T-cell (primary cell): Measurements from ENCODE around the gene CSE1L. TPM values are rescaled to one million over a fixed set of nuclear protein-coding genes. Genes with fewer than 3 reads are reported as not detected.

Experiments
- ATAC-seq, 4 experiments: fragments of 200-7000 bp in 3 of 4; fragments of 150-1000 bp in 1 of 4; cut with Tn5 transposase; replicated peaks in 1 of 4; 1 replicate in 3 of 4; 2 replicates in 1 of 4; pipeline ENCODE4 v1.10.0; 2021; ENCODE audit warnings: moderate library complexity in 3 of 4, mild to moderate bottlenecking in 2 of 4, moderate number of reproducible peaks in 1 of 4
- CTCF ChIA-PET, 2 donors: fragments of 300-600 bp; sonication (Branson Sonifier 250); formaldehyde crosslinking; loops; one replicate each; lab custom pipeline; 2022; ENCODE audit warnings: antibody characterized with exemption in 2 of 2; lab: Charles Lee
- POLR2A ChIA-PET, 2 donors: fragments of 300-600 bp; sonication (Branson Sonifier 250); formaldehyde crosslinking; loops; one replicate each; lab custom pipeline; 2022; ENCODE audit warnings: antibody characterized with exemption in 2 of 2; lab: Charles Lee
- DNase-seq, 35 experiments: peaks; one replicate each; pipeline versions ENCODE4 v3.0.0 to v3.0.0-alpha.2; 2013 to 2023
- H3K27ac ChIP-seq: one replicate; pipeline ENCODE4 v1.5.1; 2013; ENCODE audit warnings: low read length
- H3K27me3 ChIP-seq, 2 experiments: replicated peaks in 1 of 2; 1 replicate in 1 of 2; 2 replicates in 1 of 2; pipeline versions ENCODE4 v1.6.1 to v1.7.0; 2013; ENCODE audit warnings: low read length in 1 of 2, mixed read lengths in 1 of 2; ENCODE audit not compliant: control insufficient read depth in 2 of 2, insufficient read depth in 2 of 2; ENCODE audit errors: extremely low read depth in 1 of 2
- H3K36me3 ChIP-seq, 2 donors: 1 replicate in 1 of 2; 2 replicates in 1 of 2; pipeline versions ENCODE4 v1.6.1 to v1.7.0; 2013; ENCODE audit warnings: low read length in 1 of 2; ENCODE audit not compliant: control insufficient read depth in 2 of 2, insufficient read depth in 1 of 2; ENCODE audit errors: extremely low read depth in 1 of 2
- H3K4me1 ChIP-seq, 2 experiments: 1 replicate in 1 of 2; 2 replicates in 1 of 2; pipeline versions ENCODE4 v1.6.1 to v1.7.0; 2013; ENCODE audit warnings: low read length in 2 of 2, mixed read lengths in 1 of 2; ENCODE audit not compliant: insufficient read depth in 2 of 2, control insufficient read depth in 1 of 2; ENCODE audit errors: extremely low read depth in 1 of 2
- H3K4me3 ChIP-seq, 2 donors: 1 replicate in 1 of 2; 2 replicates in 1 of 2; pipeline versions ENCODE4 v1.5.1 to v1.7.0; 2013; ENCODE audit warnings: mild to moderate bottlenecking in 2 of 2, low read length in 1 of 2, moderate library complexity in 1 of 2; ENCODE audit not compliant: control insufficient read depth in 1 of 2; ENCODE audit errors: extremely low read depth in 1 of 2
- H3K9me3 ChIP-seq: 2 replicates; pipeline ENCODE4 v1.7.0; 2013
- H3K27ac Mint-ChIP-seq, 2 donors: one replicate each; pipeline ENCODE4 v1.8.0; 2020 to 2021; ENCODE audit warnings: mild to moderate bottlenecking in 2 of 2, mixed read lengths in 2 of 2
- H3K27me3 Mint-ChIP-seq, 2 donors: one replicate each; pipeline ENCODE4 v1.8.0; 2021 to 2022; ENCODE audit warnings: mixed read lengths in 2 of 2
- H3K36me3 Mint-ChIP-seq: one replicate; pipeline ENCODE4 v1.8.0; 2021; ENCODE audit warnings: mixed read lengths
- H3K4me1 Mint-ChIP-seq, 3 donors: one replicate each; pipeline ENCODE4 v1.8.0; 2020 to 2022; ENCODE audit warnings: mixed read lengths in 3 of 3, mild to moderate bottlenecking in 1 of 3
- H3K4me3 Mint-ChIP-seq, 3 donors: one replicate each; pipeline ENCODE4 v1.8.0; 2020 to 2022; ENCODE audit warnings: mild to moderate bottlenecking in 3 of 3, mixed read lengths in 3 of 3, moderate library complexity in 3 of 3
- H3K9me3 Mint-ChIP-seq, 3 donors: one replicate each; pipeline ENCODE4 v1.8.0; 2020 to 2022; ENCODE audit warnings: mixed read lengths in 3 of 3
- WGBS: methylation state at CpG from one replicate; pipeline ENCODE4 v1.1.5; 2013; ENCODE audit warnings: missing lambda C conversion rate; ENCODE audit not compliant: insufficient coverage; 5-methylcytosine and 5-hydroxymethylcytosine counted together
- total RNA-seq, 35 experiments: library from RNA in 6 of 35; stranded (reverse) in 6 of 35; fragments of 120-200 nt in 1 of 35; gene quantifications; one replicate each; pipeline versions ENCODE4 v1.2.1 to v1.2.4 and lab custom pipeline; 2013 to 2026

The CSE1L gene
- total RNA-seq, 5 donors from 2014 or later (not counting 1 experiment from before 2014, with no cell fraction given), result 29.3 to 41.7 (median 37.4) TPM

DNA sequence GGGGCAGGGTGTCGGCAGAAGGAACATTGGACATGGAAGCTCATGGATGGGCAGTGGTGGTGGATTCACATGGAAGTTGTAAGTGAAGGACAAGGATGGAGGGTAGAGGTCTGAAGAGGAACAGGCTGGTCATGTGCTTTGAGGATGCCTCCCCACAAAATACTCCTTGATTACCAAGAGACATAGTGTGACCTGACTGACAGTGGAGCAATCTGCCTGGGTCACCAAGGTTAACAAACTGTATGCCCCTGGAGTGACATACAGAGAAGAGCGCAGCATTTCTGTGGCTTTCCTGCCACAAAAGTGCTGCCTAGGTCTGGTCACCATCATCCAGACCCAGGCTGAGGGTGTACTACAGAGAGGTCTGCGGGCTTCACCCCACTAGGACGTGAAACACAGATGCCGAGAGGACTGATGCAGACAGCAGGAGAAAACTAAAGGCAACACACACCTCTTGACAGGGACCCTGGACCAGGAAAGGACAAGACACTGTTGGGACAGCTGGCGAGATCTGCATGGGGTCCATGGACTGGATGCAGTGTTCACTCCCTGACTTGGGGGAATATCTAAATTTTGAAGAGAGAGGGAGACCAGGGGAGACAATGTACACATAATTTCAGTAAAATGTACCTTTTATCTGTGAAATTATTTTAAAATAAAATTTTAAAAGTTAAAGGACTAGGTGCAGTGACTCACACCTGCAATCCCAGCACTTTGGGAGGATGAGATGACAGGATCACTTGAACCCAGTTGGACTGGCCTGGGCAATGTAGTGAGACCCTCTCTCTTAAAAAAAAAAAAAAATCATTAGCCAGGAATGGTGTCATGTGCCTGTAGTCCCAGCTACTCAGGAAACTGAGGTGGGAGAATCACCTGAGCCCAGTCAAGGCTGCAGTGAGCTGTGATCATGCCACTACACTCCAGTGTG lies 64.9 kb downstream of the CSE1L start:
- Histone ChIP-seq H3K4me3 (no peak overlapping the region), H3K27ac (no peak overlapping the region), H3K4me1 (no peaks in the 10 kb centered on the region), H3K9me3 (no peaks in the 10 kb centered on the region), H3K27me3 (no peaks in the 10 kb centered on the region), H3K36me3 (peaks cover 14 to 32% of the 10 kb centered on the region in 2 donors)
- H3K4me1 Mint-ChIP-seq, result no peaks in the 10 kb centered on the region
- WGBS, result 98% methylated on average over 6 of the region's 6 CpGs
- H3K9me3 Mint-ChIP-seq, result no peaks in the 10 kb centered on the region
- DNase-seq (no peak), ATAC-seq (no peak)
- peaks cover 45% of the 10 kb centered on the region for H3K36me3 Mint-ChIP-seq
- no peaks in the 10 kb centered on the region for H3K27me3 Mint-ChIP-seq
- H3K27ac Mint-ChIP-seq, result no peak overlapping the region
- POLR2A ChIA-PET, result no interaction called here
- CTCF ChIA-PET, result interaction anchor here in 1 of 2 donors (1.0 kb wide), 1 partner anchor 135 kb away, joined by 3 read pairs; no protein-coding TSS in a partner anchor
- H3K4me3 Mint-ChIP-seq, result no peak overlapping the region

DNA sequence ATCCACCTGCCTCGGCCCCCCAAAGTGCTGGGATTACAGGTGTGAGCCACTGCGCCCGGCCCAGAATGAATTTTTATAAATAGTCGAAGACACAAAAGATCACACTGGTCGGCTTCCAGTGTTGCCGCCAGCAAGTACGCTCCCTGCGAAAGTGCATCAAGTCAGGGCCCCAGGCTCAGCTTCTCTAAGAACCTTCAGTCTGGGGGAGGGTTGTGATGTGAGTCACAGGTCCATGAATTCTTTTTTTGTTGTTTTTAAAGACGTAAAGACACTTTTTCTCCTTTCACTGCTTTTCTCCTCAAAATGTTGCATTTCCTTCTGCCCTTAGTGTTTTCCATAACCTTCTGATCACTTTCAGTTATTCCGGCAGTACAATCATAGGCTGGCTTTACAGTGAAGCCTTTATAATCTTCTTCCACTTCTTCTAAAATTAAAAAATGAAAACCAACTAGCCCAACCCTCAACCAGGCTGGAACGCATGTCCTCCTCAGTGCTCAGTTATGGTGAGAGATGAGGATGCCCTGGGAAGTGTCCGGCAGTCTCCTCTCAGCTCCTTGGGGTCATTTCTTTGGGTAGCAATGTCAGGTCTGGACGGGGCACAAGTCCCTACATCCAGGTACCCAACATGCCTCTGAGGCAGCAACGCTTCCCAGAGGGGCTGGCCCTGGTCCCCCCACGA lies 66.6 kb downstream of the CSE1L start:
- POLR2A ChIA-PET, result no interaction called here
- Histone ChIP-seq H3K4me3 (no peak overlapping the region), H3K36me3 (peaks cover 19 to 47% of the 10 kb centered on the region in 2 donors)

DNA sequence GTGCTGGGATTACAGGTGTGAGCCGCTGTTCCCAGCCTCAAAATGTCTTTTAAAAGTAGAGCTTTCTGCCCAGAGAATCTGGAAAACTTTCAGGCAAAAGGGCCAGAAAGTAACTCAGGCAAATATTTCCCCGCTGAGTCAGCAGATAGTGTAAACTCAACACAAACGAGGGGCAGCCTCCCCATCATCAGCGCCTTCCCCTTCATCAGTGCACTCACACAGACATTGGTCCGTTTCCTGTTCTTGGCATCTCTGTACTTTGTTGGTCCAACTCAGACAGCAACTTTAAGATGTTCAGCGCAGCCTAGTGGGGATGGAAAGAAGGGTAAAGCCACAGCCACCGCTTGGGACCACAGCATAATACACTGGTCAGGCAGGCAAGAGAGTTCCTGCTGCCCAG lies 69.5 kb downstream of the CSE1L start:
- POLR2A ChIA-PET, result no interaction called here
- H3K27ac ChIP-seq, result no peak overlapping the region
- H3K4me3 ChIP-seq, result no peak overlapping the region
- CTCF ChIA-PET, result no interaction called here
- DNase-seq (no peak), ATAC-seq (no peak)
- no peak overlapping the region for H3K4me3 Mint-ChIP-seq
- H3K27ac Mint-ChIP-seq, result no peak overlapping the region
- H3K9me3 Mint-ChIP-seq, result no peaks in the 10 kb centered on the region
- H3K27me3 Mint-ChIP-seq, result no peaks in the 10 kb centered on the region
- peaks cover 33 to 75% of the 10 kb centered on the region in 2 donors for H3K36me3 ChIP-seq
- H3K9me3 ChIP-seq, result no peaks in the 10 kb centered on the region
- no peaks in the 10 kb centered on the region for H3K27me3 ChIP-seq
- no peaks in the 10 kb centered on the region for H3K4me1 Mint-ChIP-seq
- 100% methylated on average over 4 of the region's 7 CpGs for WGBS
- H3K36me3 Mint-ChIP-seq, result peaks cover 69% of the 10 kb centered on the region
- H3K4me1 ChIP-seq, result no peaks in the 10 kb centered on the region

More for the DNA sequence above, 66.6 kb downstream of the CSE1L start:
- H3K27ac ChIP-seq, result no peak overlapping the region
- 98% methylated on average over 8 of the region's 15 CpGs for WGBS
- no peaks in the 10 kb centered on the region for H3K27me3 Mint-ChIP-seq
- CTCF ChIA-PET, result interaction anchor here in 1 of 2 donors (0.6 kb wide), 1 partner anchor 181 kb away, joined by 3 read pairs; no protein-coding TSS in a partner anchor
- no peaks in the 10 kb centered on the region for H3K9me3 ChIP-seq
- H3K9me3 Mint-ChIP-seq, result no peaks in the 10 kb centered on the region
- no peak overlapping the region for H3K27ac Mint-ChIP-seq
- H3K27me3 ChIP-seq, result no peaks in the 10 kb centered on the region
- no peak for ATAC-seq
- no peaks in the 10 kb centered on the region for H3K4me1 ChIP-seq
- no peaks in the 10 kb centered on the region for H3K4me1 Mint-ChIP-seq
- H3K36me3 Mint-ChIP-seq, result peaks cover 58% of the 10 kb centered on the region
- no peak overlapping the region for H3K4me3 Mint-ChIP-seq
- DNase-seq, result no peak

GRCh38 chr20:49118307-49118706 lies 72.2 kb downstream of the CSE1L start:
- Mint-ChIP-seq H3K4me3 (no peak overlapping the region), H3K9me3 (no peaks in the 10 kb centered on the region), H3K4me1 (no peaks in the 10 kb centered on the region), H3K27ac (no peak overlapping the region), H3K27me3 (no peaks in the 10 kb centered on the region), H3K36me3 (peaks cover 71% of the 10 kb centered on the region)
- 100% methylated on average over 1 of the region's 3 CpGs for WGBS
- H3K4me3 ChIP-seq, result no peak overlapping the region
- DNase-seq (no peak), ATAC-seq (no peak)
- CTCF ChIA-PET, result no interaction called here
- no peak overlapping the region for H3K27ac ChIP-seq
- no peaks in the 10 kb centered on the region for H3K4me1 ChIP-seq
- H3K27me3 ChIP-seq, result no peaks in the 10 kb centered on the region
- H3K36me3 ChIP-seq, result peaks cover 27 to 86% of the 10 kb centered on the region in 2 donors
- no peaks in the 10 kb centered on the region for H3K9me3 ChIP-seq
- POLR2A ChIA-PET, result interaction anchor here in 1 of 2 donors (0.6 kb wide), 1 partner anchor 36 kb away, joined by 3 read pairs; no protein-coding TSS in a partner anchor

DNA sequence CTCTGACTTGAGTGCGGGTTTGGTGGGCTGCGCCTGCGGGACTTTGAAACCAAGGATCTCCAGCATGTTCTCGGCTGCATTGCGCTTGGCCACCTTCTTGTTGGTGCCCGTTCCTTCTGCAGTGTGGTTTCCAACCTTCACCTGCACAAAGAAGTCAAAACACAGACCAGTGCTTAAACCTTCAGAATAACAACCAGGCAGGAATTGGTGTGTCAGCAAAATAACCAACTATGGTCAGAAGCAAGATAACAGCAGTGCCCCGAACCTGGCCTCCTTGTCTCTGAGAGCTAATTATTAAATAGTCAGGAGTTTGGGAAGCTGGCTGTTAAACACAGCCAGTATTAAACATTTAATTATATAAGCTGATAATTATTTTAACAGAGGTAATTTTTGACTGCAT lies 73.9 kb downstream of the CSE1L start:
- no peaks in the 10 kb centered on the region for H3K27me3 Mint-ChIP-seq
- no peak overlapping the region for H3K27ac Mint-ChIP-seq
- no peak overlapping the region for H3K4me3 Mint-ChIP-seq
- WGBS, result 98% methylated on average over 5 of the region's 7 CpGs
- H3K36me3 Mint-ChIP-seq, result peaks cover 67% of the 10 kb centered on the region
- no peak for ATAC-seq
- no peak overlapping the region for H3K27ac ChIP-seq
- H3K27me3 ChIP-seq, result no peaks in the 10 kb centered on the region
- ChIA-PET POLR2A (interaction anchor here (0.5 kb wide), 2 partner anchors 9 to 21 kb away, joined by 5 to 6 read pairs; no protein-coding TSS in a partner anchor), CTCF (interaction anchor here in 1 of 2 donors (0.7 kb wide), 1 partner anchor 70 kb away, joined by 3 read pairs; no protein-coding TSS in a partner anchor)
- peaks cover 19 to 87% of the 10 kb centered on the region in 2 donors for H3K36me3 ChIP-seq
- no peak for DNase-seq
- no peaks in the 10 kb centered on the region for H3K9me3 Mint-ChIP-seq
- no peaks in the 10 kb centered on the region for H3K9me3 ChIP-seq
- no peaks in the 10 kb centered on the region for H3K4me1 Mint-ChIP-seq
- H3K4me1 ChIP-seq, result no peaks in the 10 kb centered on the region
- H3K4me3 ChIP-seq, result no peak overlapping the region

DNA sequence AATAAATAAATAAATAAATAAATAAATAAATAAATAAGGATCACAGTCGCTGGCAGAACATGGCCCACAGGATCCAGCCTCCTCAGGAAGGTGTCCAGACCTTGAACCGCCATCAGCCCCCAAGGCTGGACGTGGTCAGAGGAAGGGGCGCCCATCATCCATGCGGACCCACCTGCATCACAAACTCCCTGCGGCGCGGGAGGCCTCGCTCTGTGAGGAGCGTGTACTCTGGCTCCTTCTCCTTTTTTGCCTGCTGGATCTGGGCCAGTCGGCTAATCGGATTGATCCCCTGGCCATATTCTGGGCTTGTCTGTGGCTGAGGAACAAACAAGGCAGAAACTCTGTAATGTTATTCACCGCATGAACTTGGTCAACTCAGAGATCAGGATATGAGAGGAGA lies 76.8 kb downstream of the CSE1L start:
- Histone ChIP-seq H3K27ac (no peak overlapping the region), H3K27me3 (no peaks in the 10 kb centered on the region), H3K4me3 (no peak overlapping the region), H3K4me1 (no peaks in the 10 kb centered on the region), H3K36me3 (peaks cover 13 to 66% of the 10 kb centered on the region in 2 donors), H3K9me3 (no peaks in the 10 kb centered on the region)
- Mint-ChIP-seq H3K27me3 (no peaks in the 10 kb centered on the region), H3K4me1 (peaks cover 0 to 8% (median 4%) of the 10 kb centered on the region in 3 donors), H3K9me3 (no peaks in the 10 kb centered on the region), H3K4me3 (no peak overlapping the region), H3K36me3 (peaks cover 57% of the 10 kb centered on the region), H3K27ac (no peak overlapping the region)
- ATAC-seq, result no peak
- no peak for DNase-seq
- POLR2A ChIA-PET, result no interaction called here
- WGBS, result 95% methylated on average over 12 of the region's 13 CpGs
- CTCF ChIA-PET, result no interaction called here
